ENCODE data around the gene ERCC1. TPM values are rescaled to one million over a fixed set of nuclear protein-coding genes. Genes with fewer than 3 reads are reported as not detected.

ERCC1 gene
- total RNA-seq, 1 donor from 2014 or later, result 67.1 TPM

DNA sequence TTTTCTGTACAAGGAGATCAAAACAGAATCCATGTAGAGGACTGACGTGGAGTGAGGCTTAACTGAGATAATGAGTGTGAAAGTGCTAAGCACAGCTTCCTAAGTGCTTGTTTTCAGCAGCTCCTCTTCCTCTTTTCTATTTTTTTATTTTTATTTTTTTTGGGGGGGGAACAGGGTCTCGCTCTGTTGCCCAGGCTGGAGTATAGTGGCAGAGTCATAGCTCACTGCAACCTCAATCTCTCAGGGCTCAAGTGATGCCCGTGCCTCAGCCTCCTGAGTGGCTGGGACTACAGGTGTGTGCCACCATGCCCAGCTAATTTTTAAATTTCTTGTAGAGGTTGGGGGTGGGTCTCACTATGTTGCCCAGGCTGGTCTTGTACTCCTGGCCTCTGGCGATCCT, 38.5 kb upstream of the ERCC1 start:
- TF ChIP-seq, protein P1, sequence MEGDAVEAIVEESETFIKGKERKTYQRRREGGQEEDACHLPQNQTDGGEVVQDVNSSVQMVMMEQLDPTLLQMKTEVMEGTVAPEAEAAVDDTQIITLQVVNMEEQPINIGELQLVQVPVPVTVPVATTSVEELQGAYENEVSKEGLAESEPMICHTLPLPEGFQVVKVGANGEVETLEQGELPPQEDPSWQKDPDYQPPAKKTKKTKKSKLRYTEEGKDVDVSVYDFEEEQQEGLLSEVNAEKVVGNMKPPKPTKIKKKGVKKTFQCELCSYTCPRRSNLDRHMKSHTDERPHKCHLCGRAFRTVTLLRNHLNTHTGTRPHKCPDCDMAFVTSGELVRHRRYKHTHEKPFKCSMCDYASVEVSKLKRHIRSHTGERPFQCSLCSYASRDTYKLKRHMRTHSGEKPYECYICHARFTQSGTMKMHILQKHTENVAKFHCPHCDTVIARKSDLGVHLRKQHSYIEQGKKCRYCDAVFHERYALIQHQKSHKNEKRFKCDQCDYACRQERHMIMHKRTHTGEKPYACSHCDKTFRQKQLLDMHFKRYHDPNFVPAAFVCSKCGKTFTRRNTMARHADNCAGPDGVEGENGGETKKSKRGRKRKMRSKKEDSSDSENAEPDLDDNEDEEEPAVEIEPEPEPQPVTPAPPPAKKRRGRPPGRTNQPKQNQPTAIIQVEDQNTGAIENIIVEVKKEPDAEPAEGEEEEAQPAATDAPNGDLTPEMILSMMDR (IDR thresholded peaks at IDR 0.05; ENCODE audit: insufficient read depth, low read length, poor library complexity, severe bottlenecking), result no peak
- H3K36me3 ChIP-seq (ENCODE audit: control insufficient read depth, insufficient read depth, low read length), result no peaks in the 10 kb centered on the region
- H3K4me3 ChIP-seq (ENCODE audit: low read depth, low read length), result no peak overlapping the region
- H3K27me3 ChIP-seq (ENCODE audit: control insufficient read depth, insufficient read depth, low read length), result no peaks in the 10 kb centered on the region
- no peak for DNase-seq (ENCODE audit: low read depth)

DNA sequence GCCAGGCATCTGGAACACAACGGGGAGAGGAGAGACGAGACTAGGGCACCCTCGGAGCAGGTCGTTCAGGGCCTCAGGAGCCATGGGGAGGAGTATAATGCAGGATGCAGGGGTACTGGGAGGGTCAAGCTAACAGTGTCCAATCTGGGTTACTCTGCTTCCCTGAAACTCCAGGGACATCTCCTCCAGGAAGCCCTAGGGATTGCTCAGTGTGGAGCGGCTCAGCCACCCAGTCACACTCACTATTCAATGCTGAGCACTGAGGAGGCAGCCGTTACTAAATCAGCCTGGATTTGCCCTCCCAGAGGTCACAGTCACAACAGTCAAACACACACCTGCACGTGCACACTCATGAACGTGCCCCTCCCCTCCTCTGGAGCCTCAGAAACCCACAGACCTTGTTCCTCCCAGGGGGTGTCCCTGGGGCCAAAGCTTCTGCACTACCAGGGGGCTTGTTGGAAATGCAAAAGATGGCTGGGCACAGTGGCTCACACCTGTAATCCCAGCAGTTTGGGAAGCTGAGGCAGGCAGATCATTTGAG, 37.2 kb upstream of the ERCC1 start:
- H3K27me3 ChIP-seq (ENCODE audit: control insufficient read depth, insufficient read depth, low read length), result no peaks in the 10 kb centered on the region
- H3K4me3 ChIP-seq (ENCODE audit: low read depth, low read length), result no peak overlapping the region
- no peak for DNase-seq (ENCODE audit: low read depth)
- H3K36me3 ChIP-seq (ENCODE audit: control insufficient read depth, insufficient read depth, low read length), result no peaks in the 10 kb centered on the region
- TF ChIP-seq, protein P1 (IDR thresholded peaks at IDR 0.05; ENCODE audit: insufficient read depth, low read length, poor library complexity, severe bottlenecking), result no peak

GRCh38 chr19:45457776-45458175, 34.1 kb upstream of the ERCC1 start:
- H3K27me3 ChIP-seq (ENCODE audit: control insufficient read depth, insufficient read depth, low read length), result no peaks in the 10 kb centered on the region
- no peak for DNase-seq (ENCODE audit: low read depth)
- TF ChIP-seq, protein P1 (IDR thresholded peaks at IDR 0.05; ENCODE audit: insufficient read depth, low read length, poor library complexity, severe bottlenecking), result no peak
- H3K36me3 ChIP-seq (ENCODE audit: control insufficient read depth, insufficient read depth, low read length), result no peaks in the 10 kb centered on the region
- no peak overlapping the region for H3K4me3 ChIP-seq (ENCODE audit: low read depth, low read length)

DNA sequence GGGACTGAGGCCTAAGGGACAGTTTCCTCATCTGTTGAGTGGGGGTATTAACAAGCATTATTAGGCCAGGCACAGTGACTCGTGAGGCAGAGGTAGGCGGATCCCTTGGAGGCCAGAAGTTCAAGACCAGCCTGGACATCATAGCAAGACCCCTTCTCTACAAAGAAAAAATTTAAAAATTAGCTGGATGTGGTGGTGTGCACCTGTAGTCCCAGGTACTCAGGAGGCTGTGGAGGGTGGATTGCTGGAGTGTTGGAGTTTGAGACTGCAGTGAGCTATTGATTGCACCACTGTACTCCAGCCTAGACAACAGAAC, 32.7 kb upstream of the ERCC1 start:
- TF ChIP-seq, protein P1 (IDR thresholded peaks at IDR 0.05; ENCODE audit: insufficient read depth, low read length, poor library complexity, severe bottlenecking), result no peak
- no peak overlapping the region for H3K4me3 ChIP-seq (ENCODE audit: low read depth, low read length)
- DNase-seq (ENCODE audit: low read depth), result no peak
- no peaks in the 10 kb centered on the region for H3K36me3 ChIP-seq (ENCODE audit: control insufficient read depth, insufficient read depth, low read length)
- H3K27me3 ChIP-seq (ENCODE audit: control insufficient read depth, insufficient read depth, low read length), result no peaks in the 10 kb centered on the region

DNA sequence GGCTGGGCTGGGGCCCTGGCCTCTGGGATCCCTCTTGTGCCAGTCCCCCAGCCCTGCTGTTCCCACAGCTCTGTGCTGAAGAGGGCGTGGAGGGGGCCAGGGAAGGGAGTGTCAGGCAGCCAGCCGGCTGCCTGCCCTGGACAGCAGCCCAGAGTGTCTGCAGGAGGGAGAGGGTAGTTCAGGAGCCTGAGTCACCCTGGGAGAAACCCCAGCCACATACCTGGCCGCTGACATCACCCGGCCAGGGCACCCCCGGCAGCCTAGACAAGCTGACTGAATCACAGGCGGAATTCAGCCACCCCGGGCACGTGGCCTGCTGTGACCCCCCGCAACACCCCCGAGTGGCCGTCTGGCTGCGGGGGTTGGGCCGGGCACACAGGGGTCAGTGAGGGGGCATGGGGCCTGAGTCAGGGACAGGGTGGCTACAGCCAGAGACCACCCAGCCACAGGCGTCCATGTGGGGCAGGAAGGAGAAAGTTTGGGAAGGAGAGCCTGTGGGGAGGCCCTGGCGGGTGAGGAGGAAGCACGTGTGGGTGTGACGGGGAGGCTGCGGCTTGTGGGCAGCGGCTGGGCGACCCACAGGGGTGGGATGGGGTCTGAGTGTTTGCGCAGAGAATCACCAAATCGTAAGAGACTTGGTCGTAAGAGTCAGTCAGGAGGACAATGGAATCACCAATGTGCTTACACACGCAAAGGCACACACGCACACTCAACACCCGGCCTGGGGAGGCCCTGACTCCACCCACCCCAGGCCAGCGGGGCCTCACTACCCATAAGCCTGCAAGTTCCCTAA, 32.2 kb upstream of the ERCC1 start:
- Histone ChIP-seq H3K27me3 (ENCODE audit: control insufficient read depth, insufficient read depth, low read length) (no peaks in the 10 kb centered on the region), H3K36me3 (ENCODE audit: control insufficient read depth, insufficient read depth, low read length) (no peaks in the 10 kb centered on the region), H3K4me3 (ENCODE audit: low read depth, low read length) (no peak overlapping the region)
- DNase-seq (ENCODE audit: low read depth), result peak; percentile 98
- TF ChIP-seq, protein P1 (IDR thresholded peaks at IDR 0.05; ENCODE audit: insufficient read depth, low read length, poor library complexity, severe bottlenecking), result no peak

Data from kidney epithelial cell (primary cell).